HEK293T (cell line): Measurements from ENCODE around the gene OR5K3.

Experiments used
- CTCF ChIA-PET: fragments of 350-600 bp; formaldehyde crosslinking; extraction: SDS; loops from one replicate; lab custom pipeline; 2021; ENCODE audit warnings: antibody characterized with exemption, inconsistent platforms; lab: Yijun Ruan, JAX
- POLR2A ChIA-PET: fragments of 350-600 bp; formaldehyde crosslinking; extraction: SDS; loops from one replicate; lab custom pipeline; 2020; ENCODE audit warnings: antibody characterized with exemption, inconsistent platforms; lab: Yijun Ruan, JAX
- DNase-seq: peaks from one replicate; pipeline ENCODE4 v3.0.0; 2012; ENCODE audit warnings: mixed read lengths; ENCODE audit errors: extremely low spot score
- ARNT ChIP-seq: fragments of 450-650 bp; IDR thresholded peaks from 2 replicates; pipeline ENCODE4 v1.6.1; 2017; ENCODE audit warnings: mild to moderate bottlenecking
- BHLHE40 ChIP-seq: fragments of 450-650 bp; IDR thresholded peaks from 2 replicates; pipeline ENCODE4 v1.6.1; 2016; ENCODE audit warnings: mild to moderate bottlenecking, moderate library complexity, borderline replicate concordance
- CTBP1 ChIP-seq: fragments of 450-650 bp; IDR thresholded peaks from 2 replicates; pipeline ENCODE4 v1.6.1; 2016; ENCODE audit warnings: borderline replicate concordance
- ELF4 ChIP-seq: fragments of 450-650 bp; IDR thresholded peaks from 2 replicates; pipeline ENCODE4 v1.6.1; 2017; ENCODE audit warnings: antibody characterized with exemption
- FOXA1 ChIP-seq: fragments of 450-650 bp; IDR thresholded peaks from 2 replicates; pipeline ENCODE4 v1.6.1; 2016; ENCODE audit warnings: mild to moderate bottlenecking
- FOXK2 ChIP-seq: fragments of 450-650 bp; IDR thresholded peaks from 2 replicates; pipeline ENCODE4 v1.6.1; 2016; ENCODE audit warnings: mild to moderate bottlenecking
- FOXM1 ChIP-seq: fragments of 450-650 bp; IDR thresholded peaks from 2 replicates; pipeline ENCODE4 v1.6.1; 2017; ENCODE audit warnings: mild to moderate bottlenecking, borderline replicate concordance
- HDGF ChIP-seq: fragments of 450-650 bp; IDR thresholded peaks from 2 replicates; pipeline ENCODE4 v1.6.1; 2017; ENCODE audit warnings: antibody characterized with exemption, borderline replicate concordance
- L3MBTL2 ChIP-seq: fragments of 450-650 bp; conservative IDR thresholded peaks from 2 replicates; pipeline ENCODE4 v1.6.1; 2016; ENCODE audit warnings: mild to moderate bottlenecking
- LEF1 ChIP-seq: fragments of 450-650 bp; IDR thresholded peaks from 2 replicates; pipeline ENCODE4 v1.6.1; 2017; ENCODE audit warnings: mild to moderate bottlenecking, borderline replicate concordance
- NFRKB ChIP-seq: fragments of 450-650 bp; IDR thresholded peaks from 2 replicates; pipeline ENCODE4 v1.6.1; 2016; ENCODE audit warnings: mild to moderate bottlenecking, moderate library complexity
- PKNOX1 ChIP-seq: fragments of 450-650 bp; IDR thresholded peaks from 2 replicates; pipeline ENCODE4 v1.6.1; 2016
- SP1 ChIP-seq: fragments of 450-650 bp; IDR thresholded peaks from 2 replicates; pipeline ENCODE4 v1.6.1; 2017
- SUZ12 ChIP-seq: fragments of 450-650 bp; IDR thresholded peaks from 2 replicates; pipeline ENCODE4 v1.6.1; 2016; ENCODE audit warnings: mild to moderate bottlenecking
- TARDBP ChIP-seq: fragments of 450-650 bp; IDR thresholded peaks from 2 replicates; pipeline ENCODE4 v1.6.1; 2016
- ZNF384 ChIP-seq: fragments of 450-650 bp; IDR thresholded peaks from 2 replicates; pipeline ENCODE4 v1.6.1; 2016

Gene OR5K3

GRCh38 chr3:98390366-98390765 lies at the start of gene OR5K3:
OR5K3 (plus strand) TSS chr3:98390666; CDS start chr3:98390666, 0 bp downstream.
- DNase-seq: no peak
- TF ChIP-seq ARNT (no peak), LEF1 (no peak), ELF4 (no peak), FOXA1 (no peak), FOXK2 (no peak), ZNF384 (no peak), CTBP1 (no peak), TARDBP (no peak)
- CTCF ChIA-PET: no interaction called here
- POLR2A ChIA-PET: no interaction called here

GRCh38 chr3:98341758-98342157 lies 48.7 kb upstream of the OR5K3 start:
- CTCF ChIA-PET: no interaction called here
- no peak for DNase-seq
- no peak for TF ChIP-seq PKNOX1
- no peak for TF ChIP-seq HDGF
- TF ChIP-seq SUZ12: no peak
- POLR2A ChIA-PET: no interaction called here

GRCh38 chr3:98343647-98344507 lies 46.6 kb upstream of the OR5K3 start:
- DNase-seq: peak; percentile 62
- ChIA-PET CTCF (interaction anchor here (0.6 to 1.1 kb wide), 2 partner anchors 15 to 231 kb away, joined by 3 to 4 read pairs; no protein-coding TSS in a partner anchor), POLR2A (no interaction called here)
- TF ChIP-seq ARNT: no peak
- no peak for TF ChIP-seq CTBP1
- no peak for TF ChIP-seq BHLHE40
- no peak for TF ChIP-seq SUZ12
- no peak for TF ChIP-seq ZNF384
- no peak for TF ChIP-seq PKNOX1
- TF ChIP-seq HDGF: no peak
- TF ChIP-seq NFRKB: no peak
- no peak for TF ChIP-seq LEF1
- TF ChIP-seq L3MBTL2: no peak
- TF ChIP-seq TARDBP: no peak
- TF ChIP-seq FOXA1: no peak
- TF ChIP-seq SP1: no peak
- no peak for TF ChIP-seq FOXK2
- no peak for TF ChIP-seq FOXM1

GRCh38 chr3:98350082-98350481 lies 40.4 kb upstream of the OR5K3 start:
- DNase-seq: no peak
- CTCF ChIA-PET: no interaction called here
- TF ChIP-seq SUZ12: no peak
- no peak for TF ChIP-seq CTBP1
- TF ChIP-seq NFRKB: no peak
- no peak for TF ChIP-seq ZNF384
- no peak for TF ChIP-seq FOXA1
- no peak for TF ChIP-seq ARNT
- POLR2A ChIA-PET: no interaction called here

GRCh38 chr3:98353554-98353953 lies 36.9 kb upstream of the OR5K3 start, which contains the start of gene OR5K4:
OR5K4 (plus strand) TSS chr3:98353854; CDS start chr3:98353854, 0 bp downstream.
- ChIA-PET POLR2A (no interaction called here), CTCF (no interaction called here)
- no peak for DNase-seq
- TF ChIP-seq L3MBTL2 (no peak), NFRKB (no peak), FOXM1 (no peak), ELF4 (no peak), BHLHE40 (no peak), ARNT (no peak), HDGF (no peak), LEF1 (no peak), TARDBP (no peak), FOXA1 (no peak), SUZ12 (no peak), CTBP1 (no peak), FOXK2 (no peak), SP1 (no peak), ZNF384 (no peak), PKNOX1 (no peak)

- POLR2A ChIA-PET: no interaction called here
- DNase-seq: no peak
- TF ChIP-seq SP1: no peak
- no peak for TF ChIP-seq LEF1
- TF ChIP-seq CTBP1: no peak
- TF ChIP-seq FOXM1: no peak
- no peak for TF ChIP-seq ZNF384
- no peak for TF ChIP-seq FOXK2
- no peak for TF ChIP-seq NFRKB
- no peak for TF ChIP-seq L3MBTL2
- TF ChIP-seq PKNOX1: no peak
- no peak for TF ChIP-seq TARDBP
- TF ChIP-seq ARNT: no peak
- no peak for TF ChIP-seq ELF4
- CTCF ChIA-PET: no interaction called here
Measured at GRCh38 chr3:98359250-98359649, 31.2 kb upstream of the OR5K3 start.
